HepG2 (cell line): ENCODE measurements around the gene ERC1.

Source experiments
- CTCF ChIP-seq: sonication (generic); formaldehyde crosslinking; IDR thresholded peaks from 2 replicates; pipeline ENCODE4 v1.5.0; 2020; ENCODE audit warnings: mild to moderate bottlenecking, missing genetic modification reagents, moderate library complexity
- EP300 ChIP-seq, 3 experiments: sonication (generic) in 1 of 3; formaldehyde crosslinking in 1 of 3; IDR thresholded peaks; 2 replicates each; pipeline versions ENCODE4 v1.5.1 to v1.6.1; 2011 to 2020; ENCODE audit warnings: low read depth in 2 of 3, low read length in 2 of 3, borderline replicate concordance in 1 of 3, improper control_type of control experiment in 1 of 3, mild to moderate bottlenecking in 1 of 3, missing genetic modification reagents in 1 of 3, moderate library complexity in 1 of 3
- HDAC6 ChIP-seq: fragments of 200-600 bp; sonication (generic); IDR thresholded peaks from 2 replicates; pipeline ENCODE4 v1.7.0; 2017; ENCODE audit warnings: mild to moderate bottlenecking, antibody characterized with exemption, low read length, low read depth
- HNF1B ChIP-seq: sonication (generic); formaldehyde crosslinking; IDR thresholded peaks from 2 replicates; pipeline ENCODE4 v1.5.1; 2020; ENCODE audit warnings: mild to moderate bottlenecking, moderate library complexity, missing genetic modification reagents
- KDM6A ChIP-seq: IDR thresholded peaks from 2 replicates; pipeline ENCODE4 v1.6.1; 2016; ENCODE audit warnings: low read depth
- KLF9 ChIP-seq: IDR thresholded peaks from 2 replicates; pipeline ENCODE4 v1.6.1; 2016; ENCODE audit warnings: low read depth
- KMT2B ChIP-seq: IDR thresholded peaks from 2 replicates; pipeline ENCODE4 v1.6.1; 2016; ENCODE audit warnings: missing genetic modification reagents, missing compliant biosample characterization
- PAX8 ChIP-seq: sonication (generic); formaldehyde crosslinking; IDR thresholded peaks from 2 replicates; pipeline ENCODE4 v1.8.0; 2022; ENCODE audit warnings: mild to moderate bottlenecking, missing genetic modification reagents, borderline replicate concordance
- POLR2A ChIP-seq, 2 experiments: IDR thresholded peaks; 2 replicates each; pipeline ENCODE4 v1.6.1; 2011; ENCODE audit warnings: low read depth in 2 of 2, low read length in 2 of 2, mild to moderate bottlenecking in 1 of 2, moderate library complexity in 1 of 2; ENCODE audit not compliant: insufficient read depth in 1 of 2
- SMC3 ChIP-seq: IDR thresholded peaks from 2 replicates; pipeline ENCODE4 v1.6.1; 2011; ENCODE audit warnings: low read length, improper control_type of control experiment
- SP1 ChIP-seq, 2 experiments: fragments of 450-650 bp in 1 of 2; sonication (generic) in 1 of 2; formaldehyde crosslinking in 1 of 2; IDR thresholded peaks; 2 replicates each; pipeline versions ENCODE4 v1.4.0 to v1.6.1; 2016 to 2020; ENCODE audit warnings: missing genetic modification reagents in 1 of 2
- TAF1 ChIP-seq: sonication (generic); formaldehyde crosslinking; IDR thresholded peaks from 2 replicates; pipeline ENCODE4 v1.4.0; 2020; ENCODE audit warnings: missing genetic modification reagents
- TCF7 ChIP-seq: sonication (generic); IDR thresholded peaks from 2 replicates; pipeline ENCODE4 v1.6.1; 2016; ENCODE audit warnings: antibody characterized with exemption, low read depth

DNA sequence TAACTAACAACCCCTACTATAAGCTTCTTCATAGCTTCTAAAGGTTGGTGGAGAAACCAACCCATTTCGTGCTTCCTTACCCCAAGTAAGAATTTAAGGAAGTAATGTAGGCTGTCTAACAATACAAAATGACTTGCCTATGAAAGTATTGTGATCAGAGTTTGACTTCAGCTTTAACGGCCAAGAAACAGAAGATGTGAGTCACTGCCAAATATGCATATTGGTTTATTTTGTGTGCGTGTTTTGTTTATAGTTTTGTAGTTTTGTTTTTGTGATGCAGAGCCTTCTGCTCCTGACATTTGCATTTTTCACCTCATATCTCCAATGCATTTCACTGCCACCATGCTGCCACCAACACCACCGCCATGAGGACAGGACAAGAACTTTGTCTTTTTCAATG lies 457.3 kb downstream of the ERC1 start:
- TF ChIP-seq SMC3 (no peak), HDAC6 (no peak), SP1 (IDR thresholded peaks at IDR 0.05) (no peak), SP1 (CRISPR knock-in tag; IDR thresholded peaks at IDR 0.05) (no peak), POLR2A (IDR thresholded peaks at IDR 0.05; ENCODE audit: insufficient read depth in 1 of 2, low read depth in 2 of 2, low read length in 2 of 2) (no peak), PAX8 (CRISPR knock-in tag) (no peak), TCF7 (no peak), HNF1B (CRISPR knock-in tag) (no peak), KLF9 (CRISPR knock-in tag) (no peak), TAF1 (no peak), EP300 (IDR thresholded peaks at IDR 0.05; ENCODE audit: low read depth in 2 of 2, low read length in 2 of 2) (no peak), EP300 (CRISPR knock-in tag; IDR thresholded peaks at IDR 0.05; ENCODE audit: borderline replicate concordance) (no peak), CTCF (no peak), KMT2B (CRISPR knock-in tag) (no peak), KDM6A (CRISPR knock-in tag) (no peak)
